ENCODE results near the gene PAX9. TPM values are rescaled to one million over a fixed set of nuclear protein-coding genes. Genes with fewer than 3 reads are reported as not detected.

PAX9 gene
- 0.49 and 1.3 TPM in 2 replicates for total RNA-seq

GRCh38 chr14:36661506-36662257, at the start of gene PAX9:
Gene PAX9, plus strand, starts transcription at chr14:36661860. Its CDS starts 230 bp downstream, at chr14:36662090.

Other genes with a start within 250 kb of the PAX9 start
- gene NKX2-1, start 141.6 kb upstream of the PAX9 start, total RNA-seq = not detected in 2 replicates
- not detected in 2 replicates for gene NKX2-8, start 79.2 kb upstream of the PAX9 start, total RNA-seq